ENCODE results near the gene PDE6G.

DNA sequence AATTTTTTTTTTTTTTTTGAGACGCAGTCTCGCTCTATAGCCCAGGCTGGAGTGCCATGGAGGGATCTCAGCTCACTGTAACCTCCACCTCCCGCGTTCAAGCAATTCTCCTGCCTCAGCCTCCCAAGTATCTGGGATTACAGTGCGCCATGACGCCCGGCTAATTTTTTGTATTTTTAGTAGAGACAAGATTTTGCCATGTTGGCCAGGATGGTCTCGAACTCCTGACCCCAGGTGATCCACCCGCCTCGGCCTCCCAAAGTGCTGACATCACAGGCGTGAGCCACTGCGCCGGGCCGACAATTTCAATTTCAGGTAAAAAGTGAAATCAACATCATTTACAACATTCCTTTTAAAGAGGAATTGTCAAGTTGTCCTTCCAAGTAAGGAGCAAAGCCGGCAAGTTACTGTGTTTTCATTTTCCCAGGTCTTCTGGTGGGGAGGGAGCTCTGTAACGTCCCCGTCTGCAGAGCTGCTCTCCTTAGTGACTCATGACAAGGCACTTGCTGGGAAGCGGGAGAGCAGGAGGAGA, 20.3 kb downstream of the PDE6G start:
- TF ChIP-seq, protein P1, sequence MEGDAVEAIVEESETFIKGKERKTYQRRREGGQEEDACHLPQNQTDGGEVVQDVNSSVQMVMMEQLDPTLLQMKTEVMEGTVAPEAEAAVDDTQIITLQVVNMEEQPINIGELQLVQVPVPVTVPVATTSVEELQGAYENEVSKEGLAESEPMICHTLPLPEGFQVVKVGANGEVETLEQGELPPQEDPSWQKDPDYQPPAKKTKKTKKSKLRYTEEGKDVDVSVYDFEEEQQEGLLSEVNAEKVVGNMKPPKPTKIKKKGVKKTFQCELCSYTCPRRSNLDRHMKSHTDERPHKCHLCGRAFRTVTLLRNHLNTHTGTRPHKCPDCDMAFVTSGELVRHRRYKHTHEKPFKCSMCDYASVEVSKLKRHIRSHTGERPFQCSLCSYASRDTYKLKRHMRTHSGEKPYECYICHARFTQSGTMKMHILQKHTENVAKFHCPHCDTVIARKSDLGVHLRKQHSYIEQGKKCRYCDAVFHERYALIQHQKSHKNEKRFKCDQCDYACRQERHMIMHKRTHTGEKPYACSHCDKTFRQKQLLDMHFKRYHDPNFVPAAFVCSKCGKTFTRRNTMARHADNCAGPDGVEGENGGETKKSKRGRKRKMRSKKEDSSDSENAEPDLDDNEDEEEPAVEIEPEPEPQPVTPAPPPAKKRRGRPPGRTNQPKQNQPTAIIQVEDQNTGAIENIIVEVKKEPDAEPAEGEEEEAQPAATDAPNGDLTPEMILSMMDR (IDR thresholded peaks at IDR 0.05): no peak
- TF ChIP-seq POLR2A (IDR thresholded peaks at IDR 0.05): no peak

All from heart left ventricle (tissue), 13 donors.